ENCODE data around the gene AUH. TPM values are rescaled to one million over a fixed set of nuclear protein-coding genes. Genes with fewer than 3 reads are reported as not detected.

Gene AUH
- total and polyA plus RNA-seq, 2 donors (not counting 1 experiment from before 2014, with no cell fraction given): 5.2 to 29.1 TPM

DNA sequence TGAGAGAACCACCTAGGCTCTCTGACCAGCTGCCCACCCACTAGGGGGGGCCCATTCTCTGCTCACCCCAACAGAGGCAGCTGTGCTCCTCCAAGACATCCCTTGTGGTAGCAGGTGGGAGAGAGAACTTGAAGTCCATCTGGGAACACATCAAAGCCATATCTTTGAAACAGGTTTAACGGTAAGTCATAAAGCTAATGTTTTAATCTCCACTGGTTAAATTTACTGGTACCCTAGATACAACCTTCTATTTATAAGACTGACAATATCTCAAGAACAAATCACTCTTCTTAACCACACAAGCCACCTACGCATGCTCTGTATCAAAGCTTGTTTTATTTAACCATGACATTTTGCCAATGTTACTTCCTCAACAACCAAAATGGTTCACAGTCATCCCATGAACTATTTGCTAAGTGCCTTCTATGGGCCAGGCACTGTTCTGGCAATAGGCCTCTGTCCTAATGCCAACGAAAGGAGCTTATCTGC, 20.4 kb downstream of the AUH start:
- Histone ChIP-seq H3K9ac (ENCODE audit: low read length) (no peak overlapping the region), H3K9me3 (ENCODE audit: control extremely low read depth in 1 of 3, control insufficient read depth in 2 of 3, insufficient read depth in 1 of 3, low read length in 2 of 3) (no peaks in the 10 kb centered on the region), H3K36me3 (replicated peaks in 1 of 2; ENCODE audit: control extremely low read depth in 1 of 2, control insufficient read depth in 1 of 2, extremely low read depth in 1 of 2, insufficient read depth in 2 of 2, low read length in 1 of 2) (peaks cover 10 to 35% of the 10 kb centered on the region in 2 experiments), H3K4me1 (ENCODE audit: control insufficient read depth in 2 of 2, insufficient read depth in 2 of 2, low read length in 2 of 2) (no peaks in the 10 kb centered on the region), H2AFZ (ENCODE audit: insufficient read depth, low read depth, low read length, poor library complexity, severe bottlenecking) (no peak overlapping the region), H3K27ac (ENCODE audit: low read length in 2 of 2) (no peak overlapping the region), H3K4me2 (replicated peaks; ENCODE audit: low read depth, low read length, poor library complexity, severe bottlenecking) (no peak overlapping the region), H4K20me1 (ENCODE audit: control insufficient read depth, insufficient read depth, low read length, poor library complexity, severe bottlenecking) (peaks cover 27% of the 10 kb centered on the region), H3K79me2 (ENCODE audit: control insufficient read depth, insufficient read depth, low read length) (peaks cover 9% of the 10 kb centered on the region), H3K4me3 (ENCODE audit: control extremely low read depth in 1 of 5, extremely low read depth in 1 of 5, insufficient read depth in 1 of 5, low read depth in 2 of 5, low read length in 4 of 5) (no peak overlapping the region), H3K27me3 (replicated peaks in 1 of 4; ENCODE audit: control extremely low read depth in 1 of 4, control insufficient read depth in 3 of 4, insufficient read depth in 4 of 4, low read length in 3 of 4) (no peaks in the 10 kb centered on the region)
- no peak for DNase-seq
- ATAC-seq (ENCODE audit: low read depth): no peak
- CTCF ChIA-PET: no interaction called here
- H3K4me1 Mint-ChIP-seq: no peaks in the 10 kb centered on the region
- intact Hi-C loops (cut with micrococcal nuclease): no loop called here
- 100% methylated on average over 2 of the region's 3 CpGs for WGBS (ENCODE audit: insufficient coverage)
- POLR2A ChIA-PET: no interaction called here
- H3K27ac Mint-ChIP-seq: no peak overlapping the region
- TF ChIP-seq, protein P1, sequence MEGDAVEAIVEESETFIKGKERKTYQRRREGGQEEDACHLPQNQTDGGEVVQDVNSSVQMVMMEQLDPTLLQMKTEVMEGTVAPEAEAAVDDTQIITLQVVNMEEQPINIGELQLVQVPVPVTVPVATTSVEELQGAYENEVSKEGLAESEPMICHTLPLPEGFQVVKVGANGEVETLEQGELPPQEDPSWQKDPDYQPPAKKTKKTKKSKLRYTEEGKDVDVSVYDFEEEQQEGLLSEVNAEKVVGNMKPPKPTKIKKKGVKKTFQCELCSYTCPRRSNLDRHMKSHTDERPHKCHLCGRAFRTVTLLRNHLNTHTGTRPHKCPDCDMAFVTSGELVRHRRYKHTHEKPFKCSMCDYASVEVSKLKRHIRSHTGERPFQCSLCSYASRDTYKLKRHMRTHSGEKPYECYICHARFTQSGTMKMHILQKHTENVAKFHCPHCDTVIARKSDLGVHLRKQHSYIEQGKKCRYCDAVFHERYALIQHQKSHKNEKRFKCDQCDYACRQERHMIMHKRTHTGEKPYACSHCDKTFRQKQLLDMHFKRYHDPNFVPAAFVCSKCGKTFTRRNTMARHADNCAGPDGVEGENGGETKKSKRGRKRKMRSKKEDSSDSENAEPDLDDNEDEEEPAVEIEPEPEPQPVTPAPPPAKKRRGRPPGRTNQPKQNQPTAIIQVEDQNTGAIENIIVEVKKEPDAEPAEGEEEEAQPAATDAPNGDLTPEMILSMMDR (IDR thresholded peaks at IDR 0.05): no peak
- TF ChIP-seq EZH2 (IDR thresholded peaks at IDR 0.05; ENCODE audit: borderline replicate concordance, insufficient read depth, low read depth, low read length, poor library complexity, severe bottlenecking): no peak
- no peak overlapping the region for H3K4me3 Mint-ChIP-seq
- H3K9me3 Mint-ChIP-seq (ENCODE audit: insufficient read depth): no peaks in the 10 kb centered on the region
- no peaks in the 10 kb centered on the region for H3K27me3 Mint-ChIP-seq

DNA sequence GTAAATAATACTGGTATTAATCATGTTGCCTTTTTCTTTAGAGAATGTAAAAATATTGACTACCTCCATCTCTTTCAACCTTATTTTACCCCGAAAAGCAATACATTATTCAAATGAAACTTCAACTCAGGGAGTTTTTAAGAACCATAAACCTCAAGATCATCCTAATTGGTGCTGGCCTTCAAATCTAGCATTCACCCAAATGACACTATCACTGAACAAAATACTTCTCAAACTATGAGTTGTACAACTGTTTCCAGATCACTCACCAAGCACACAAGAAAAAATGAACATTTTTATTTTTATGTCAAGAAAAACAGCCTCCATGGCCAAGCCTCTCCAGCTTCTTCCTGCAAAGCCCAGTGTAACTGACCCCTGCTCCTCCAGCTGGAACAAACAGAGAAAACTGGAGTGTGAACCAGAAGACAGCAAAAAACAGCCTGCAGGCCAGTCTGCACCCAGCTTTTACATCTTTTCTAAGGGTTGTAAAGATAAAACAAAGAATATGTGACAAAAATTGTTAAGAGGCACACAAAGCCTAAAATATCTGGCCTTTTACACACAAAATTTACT, 21.2 kb downstream of the AUH start:
- Histone ChIP-seq H3K9me3 (ENCODE audit: control extremely low read depth in 1 of 3, control insufficient read depth in 2 of 3, insufficient read depth in 1 of 3, low read length in 2 of 3) (no peaks in the 10 kb centered on the region), H3K79me2 (ENCODE audit: control insufficient read depth, insufficient read depth, low read length) (peaks cover 5% of the 10 kb centered on the region), H3K27ac (ENCODE audit: low read length in 2 of 2) (no peak overlapping the region), H3K27me3 (replicated peaks in 1 of 4; ENCODE audit: control extremely low read depth in 1 of 4, control insufficient read depth in 3 of 4, insufficient read depth in 4 of 4, low read length in 3 of 4) (no peaks in the 10 kb centered on the region), H3K4me3 (ENCODE audit: control extremely low read depth in 1 of 5, extremely low read depth in 1 of 5, insufficient read depth in 1 of 5, low read depth in 2 of 5, low read length in 4 of 5) (no peak overlapping the region), H3K9ac (ENCODE audit: low read length) (no peak overlapping the region), H3K4me2 (replicated peaks; ENCODE audit: low read depth, low read length, poor library complexity, severe bottlenecking) (no peak overlapping the region), H3K4me1 (ENCODE audit: control insufficient read depth in 2 of 2, insufficient read depth in 2 of 2, low read length in 2 of 2) (no peaks in the 10 kb centered on the region), H3K36me3 (replicated peaks in 1 of 2; ENCODE audit: control extremely low read depth in 1 of 2, control insufficient read depth in 1 of 2, extremely low read depth in 1 of 2, insufficient read depth in 2 of 2, low read length in 1 of 2) (peaks cover 10 to 35% of the 10 kb centered on the region in 2 experiments), H2AFZ (ENCODE audit: insufficient read depth, low read depth, low read length, poor library complexity, severe bottlenecking) (no peak overlapping the region), H4K20me1 (ENCODE audit: control insufficient read depth, insufficient read depth, low read length, poor library complexity, severe bottlenecking) (peaks cover 27% of the 10 kb centered on the region)
- no peak for TF ChIP-seq EZH2 (IDR thresholded peaks at IDR 0.05; ENCODE audit: borderline replicate concordance, insufficient read depth, low read depth, low read length, poor library complexity, severe bottlenecking)
- TF ChIP-seq, protein P1 (IDR thresholded peaks at IDR 0.05): no peak
- Mint-ChIP-seq H3K27ac (no peak overlapping the region), H3K4me1 (no peaks in the 10 kb centered on the region), H3K4me3 (no peak overlapping the region), H3K9me3 (ENCODE audit: insufficient read depth) (no peaks in the 10 kb centered on the region), H3K27me3 (no peaks in the 10 kb centered on the region)
- DNase-seq: no peak
- no peak for ATAC-seq (ENCODE audit: low read depth)
- intact Hi-C loops (cut with micrococcal nuclease): no loop called here
- CTCF ChIA-PET: no interaction called here
- WGBS (ENCODE audit: insufficient coverage): 100% methylated on average over 1 of the region's 1 CpG
- POLR2A ChIA-PET: no interaction called here

Measured in B cell (primary cell).